ENCODE results near the gene KIRREL1.

DNA sequence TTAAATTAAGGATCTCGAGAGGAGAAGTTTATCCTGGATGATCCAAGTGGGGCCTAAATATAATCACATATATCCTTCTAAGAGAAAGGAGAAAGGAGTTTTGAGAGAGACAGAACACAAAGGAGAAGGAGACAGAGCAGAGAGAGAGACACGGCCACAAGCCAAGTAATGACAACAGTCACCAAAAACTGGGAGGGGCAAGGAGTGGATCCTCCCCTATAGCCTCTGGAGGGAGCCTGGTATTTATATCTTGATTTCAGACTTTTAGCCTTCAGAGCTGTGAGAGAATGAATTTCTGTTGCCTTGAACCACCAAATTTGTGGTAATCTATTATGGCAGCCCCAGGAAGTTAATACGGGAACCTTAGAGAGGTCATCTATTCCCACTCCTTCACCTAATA is 137.8 kb downstream of the KIRREL1 start:
- TF ChIP-seq EZH2 (IDR thresholded peaks at IDR 0.05) (no peak), CTCF (IDR thresholded peaks at IDR 0.05) (no peak), EZH2phosphoT487 (IDR thresholded peaks at IDR 0.05) (no peak)

Measured in neural progenitor cell (in vitro differentiated cells).